NOMO-1 treated with dmso at 0.1 percent for 144 hours (cell line): ENCODE data around the gene GPD1.
"Not testable (repeated sequence)": the region's sequence is repeated elsewhere in the genome, so short reads cannot be mapped to it uniquely, and the experiment has no call there.

ENCODE experiments used
- DNase-seq: peaks from one replicate; lab custom pipeline; 2025; ENCODE audit not compliant: unreplicated experiment; lab: John Stamatoyannopoulos, UW

Gene GPD1

DNA sequence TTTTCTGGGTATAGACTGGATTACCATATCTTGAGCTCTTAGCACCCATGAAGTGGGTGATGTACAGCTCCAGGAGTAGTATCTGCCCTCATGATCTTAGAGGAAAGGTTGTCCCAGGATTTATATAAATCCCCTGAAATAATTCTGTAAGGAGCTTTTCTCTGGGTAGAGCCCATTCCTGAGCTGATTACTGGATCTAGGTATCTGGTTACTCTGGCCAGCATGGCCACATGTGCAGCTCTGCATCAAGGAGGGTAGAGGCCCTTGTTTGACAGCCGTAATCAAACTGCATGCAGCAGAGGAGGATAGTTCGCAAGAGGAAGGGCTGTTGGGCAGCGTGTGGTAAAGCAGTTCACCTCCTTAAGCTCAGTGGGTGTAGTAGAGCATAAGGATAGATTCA, 16.7 kb downstream of the GPD1 start:
- DNase-seq = no peak

DNA sequence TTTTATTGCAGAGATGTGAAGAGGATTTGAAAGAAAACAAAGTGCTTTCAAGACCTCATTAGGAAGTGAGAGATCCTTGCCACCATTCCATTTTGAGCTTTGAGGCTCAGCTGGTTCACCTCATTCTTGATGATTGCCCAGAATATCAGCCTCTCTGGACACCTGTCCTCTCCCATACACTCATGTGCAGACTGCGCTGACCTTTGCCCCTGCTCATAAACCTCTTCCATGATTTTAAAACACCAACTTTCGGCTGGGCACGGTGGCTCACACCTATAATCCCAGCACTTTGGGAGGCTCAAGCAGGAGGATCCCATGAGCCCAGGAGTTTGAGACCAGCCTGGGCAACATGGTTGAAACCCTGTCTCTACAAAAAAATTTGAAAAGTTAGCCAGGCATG, 17.1 kb downstream of the GPD1 start:
- no peak for DNase-seq

GRCh38 chr12:50121641-50122040, 17.8 kb downstream of the GPD1 start:
- DNase-seq = no peak

DNA sequence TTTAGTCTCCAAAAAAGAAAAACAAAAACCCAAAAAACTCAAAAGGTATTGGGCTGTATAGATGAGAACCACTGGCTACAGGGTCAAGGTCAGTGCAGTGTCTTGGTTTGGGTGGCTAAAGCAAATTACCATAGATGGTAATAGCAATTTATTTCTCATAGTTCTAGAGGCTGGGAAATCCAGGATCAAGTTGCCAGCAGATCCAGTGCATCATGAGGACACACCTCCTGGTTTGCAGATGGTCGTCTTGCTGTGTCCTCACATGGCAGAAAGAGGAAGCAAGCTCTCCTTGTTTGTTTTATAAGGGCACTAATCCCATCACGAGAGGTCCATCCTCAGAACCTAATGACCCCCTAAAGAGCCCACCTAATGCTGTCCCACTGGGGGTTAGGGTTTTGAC, 19.4 kb downstream of the GPD1 start:
- no peak for DNase-seq

- no peak for DNase-seq
These were observed 23.7 kb downstream of the GPD1 start for GRCh38 chr12:50127546-50127945.

GRCh38 chr12:50129290-50129689, 25.5 kb downstream of the GPD1 start:
- no peak for DNase-seq

GRCh38 chr12:50132505-50133135, 28.8 kb downstream of the GPD1 start:
- DNase-seq = no peak

GRCh38 chr12:50142993-50143392, 39.2 kb downstream of the GPD1 start:
- DNase-seq = no peak

DNA sequence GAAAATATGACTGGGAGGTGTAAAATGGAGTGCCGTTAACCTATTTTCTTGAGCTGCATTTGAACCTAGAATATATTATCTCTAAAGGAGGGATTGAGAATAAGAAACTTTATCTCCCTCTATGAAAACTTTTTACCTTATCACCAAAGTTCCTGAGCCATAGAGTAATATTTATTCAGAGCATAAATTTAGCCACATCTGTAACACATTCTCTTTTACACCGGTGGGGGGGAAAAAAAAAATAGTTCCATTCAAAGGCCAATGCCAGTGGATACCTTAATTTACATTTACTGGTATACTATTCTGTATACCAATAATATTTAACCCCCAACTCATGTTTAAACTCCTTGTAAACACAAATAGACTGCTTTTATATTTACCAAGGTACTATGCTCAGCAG, 41.6 kb downstream of the GPD1 start:
- DNase-seq = no peak

DNA sequence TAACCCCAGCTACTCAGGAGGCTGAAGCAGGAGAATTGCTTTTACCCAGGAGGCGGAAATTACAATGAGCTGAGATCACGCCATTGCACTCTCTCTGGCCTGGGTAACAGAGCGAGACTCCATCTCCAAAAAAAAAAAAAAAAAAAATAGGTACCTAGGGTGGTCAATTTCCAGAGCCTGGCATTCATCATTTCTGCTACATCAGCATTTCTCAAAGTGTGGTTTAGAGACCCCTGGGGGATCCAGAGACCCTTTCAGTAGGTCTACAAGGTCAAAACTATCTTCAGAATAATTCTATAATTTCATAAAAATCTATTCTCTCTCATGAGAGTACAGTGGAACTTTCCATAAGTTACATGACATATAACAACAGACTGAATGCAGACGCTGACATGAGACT, 43.5 kb downstream of the GPD1 start:
- DNase-seq = no peak

DNA sequence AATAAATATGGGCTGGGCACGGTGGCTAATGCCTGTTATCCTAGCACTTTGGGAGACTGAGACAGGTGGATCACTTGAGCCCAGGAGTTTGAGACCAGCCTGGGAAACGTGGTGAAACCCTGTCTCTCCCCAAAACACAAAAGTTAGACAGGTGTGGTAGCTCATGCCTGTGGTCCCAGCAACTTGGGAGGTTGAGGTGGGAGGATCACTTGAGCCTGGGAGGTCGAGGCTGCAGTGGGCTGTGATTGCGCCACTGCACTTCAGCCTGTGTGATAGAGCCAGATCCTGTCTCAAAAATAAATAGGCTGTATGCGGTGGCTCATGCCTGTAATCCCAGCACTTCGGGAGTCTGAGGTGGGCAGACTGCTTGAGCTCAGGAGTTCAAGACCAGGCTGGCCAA, 44.2 kb downstream of the GPD1 start:
- not testable (repeated sequence) for DNase-seq

- no peak for DNase-seq
These were observed 45.5 kb downstream of the GPD1 start for GRCh38 chr12:50149311-50149710.

GRCh38 chr12:50151047-50151687, 47.4 kb downstream of the GPD1 start:
- no peak for DNase-seq

DNA sequence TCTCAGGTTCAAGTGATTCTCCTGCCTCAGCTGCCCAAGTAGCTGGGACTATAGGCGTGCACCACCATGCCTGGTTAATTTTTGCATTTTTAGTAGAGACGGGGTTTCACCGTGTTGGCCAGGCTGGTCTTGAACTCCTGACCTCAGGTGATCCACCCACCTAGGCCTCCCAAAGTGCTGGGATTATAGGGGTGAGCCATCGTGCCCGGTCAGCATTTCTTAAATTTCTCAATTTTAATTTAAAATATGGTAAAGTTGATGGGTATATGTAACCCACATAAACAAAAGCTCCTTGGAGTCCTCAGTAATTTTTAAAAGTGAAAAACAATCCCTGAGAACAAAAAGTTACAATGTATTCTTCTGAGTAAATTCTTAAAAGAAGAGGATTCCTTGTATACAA, 51.1 kb downstream of the GPD1 start:
- not testable (repeated sequence) for DNase-seq

DNA sequence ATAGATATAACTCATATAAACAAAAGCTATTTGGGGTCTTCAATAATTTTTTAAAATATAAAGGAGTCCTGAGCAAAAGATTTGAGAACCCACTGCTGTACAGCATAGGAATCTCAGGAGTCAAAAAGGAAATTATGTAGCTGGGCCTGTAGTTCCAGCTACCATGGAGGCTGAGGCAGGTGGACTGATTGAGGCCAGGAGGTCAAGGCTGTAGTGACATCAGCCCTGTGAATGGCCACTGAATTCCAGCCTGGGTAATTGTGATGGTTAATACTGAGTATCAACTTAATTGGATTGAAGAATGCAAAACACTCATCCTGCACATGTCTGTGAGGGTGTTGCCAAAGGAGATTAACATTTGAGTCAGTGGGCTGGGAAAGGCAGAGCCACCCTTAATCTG, 52.8 kb downstream of the GPD1 start:
- no peak for DNase-seq

DNA sequence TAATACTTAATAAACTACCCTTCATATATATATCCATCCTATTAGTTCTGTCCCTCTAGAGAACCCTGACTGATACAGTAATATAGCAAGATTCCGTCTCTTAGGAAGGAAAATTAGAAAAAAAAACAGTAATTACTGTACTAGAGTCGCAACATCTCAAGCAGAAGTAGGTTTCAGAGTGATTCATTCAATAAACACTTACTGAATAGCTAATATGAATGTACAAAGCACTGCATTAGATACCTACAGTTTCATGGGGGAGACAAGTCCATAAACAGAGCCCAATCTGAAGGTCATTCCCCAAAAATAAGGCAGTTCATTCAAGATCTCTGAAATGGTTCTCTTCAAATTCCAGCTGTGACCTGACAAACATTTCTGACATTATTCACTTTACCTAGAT, 53.5 kb downstream of the GPD1 start:
- DNase-seq = no peak

DNA sequence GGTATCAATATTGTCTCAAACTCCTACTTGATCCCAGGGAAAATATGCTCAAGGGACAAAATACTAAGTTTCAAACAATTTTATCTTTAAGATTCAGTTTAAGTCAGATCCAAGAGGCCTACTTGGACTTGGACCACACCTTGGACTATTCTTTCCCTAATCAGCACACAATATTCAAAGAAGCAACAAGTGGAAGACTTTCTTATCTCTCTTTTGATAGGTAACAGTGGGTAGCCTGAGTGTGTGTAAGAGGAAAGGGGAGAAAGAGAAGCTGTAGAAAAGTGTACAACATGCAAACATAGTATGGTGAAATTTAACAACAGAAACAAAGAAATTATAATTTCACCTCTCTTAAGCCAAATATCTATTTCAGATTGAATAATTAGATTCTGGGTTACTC, 56.8 kb downstream of the GPD1 start:
- no peak for DNase-seq
